Fibroblast of pulmonary artery (primary cell): ENCODE measurements around the gene SLC35F1.

Source experiments
- DNase-seq: peaks from one replicate; pipeline ENCODE4 v3.0.0-alpha.2; 2010; ENCODE audit warnings: low read depth
- H3K4me3 ChIP-seq: replicated peaks from 2 replicates; pipeline ENCODE4 v1.5.1; 2011; ENCODE audit warnings: low read depth, mild to moderate bottlenecking, control low read depth, low read length, moderate library complexity
- TF ChIP-seq, protein P1 (sequence below): IDR thresholded peaks from 2 replicates; pipeline ENCODE4 v1.5.1; 2011; ENCODE audit warnings: mild to moderate bottlenecking, control low read depth, low read length, inconsistent platforms; ENCODE audit errors: missing control alignments

SLC35F1 gene

DNA sequence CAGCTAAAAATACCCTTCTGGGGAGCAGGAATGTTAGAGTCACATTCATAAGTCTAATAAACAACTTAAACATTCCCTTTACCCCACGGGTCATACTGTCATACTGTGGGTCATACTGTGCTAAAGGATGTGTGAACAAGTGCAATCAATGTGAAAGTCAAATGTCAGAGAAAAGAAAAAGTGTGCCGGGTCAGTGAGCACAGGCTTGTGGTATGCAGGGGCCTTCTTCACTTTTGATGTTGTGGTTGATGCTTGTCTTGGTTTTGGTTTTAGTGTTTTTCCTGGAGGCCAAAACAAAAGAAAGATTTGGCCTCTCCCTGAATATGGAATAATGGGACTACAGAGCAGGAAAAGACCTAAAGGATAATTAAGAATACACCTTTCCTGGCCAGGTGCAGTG lies 373.1 kb downstream of the SLC35F1 start:
- no peak overlapping the region for H3K4me3 ChIP-seq
- no peak for DNase-seq
- TF ChIP-seq, protein P1, sequence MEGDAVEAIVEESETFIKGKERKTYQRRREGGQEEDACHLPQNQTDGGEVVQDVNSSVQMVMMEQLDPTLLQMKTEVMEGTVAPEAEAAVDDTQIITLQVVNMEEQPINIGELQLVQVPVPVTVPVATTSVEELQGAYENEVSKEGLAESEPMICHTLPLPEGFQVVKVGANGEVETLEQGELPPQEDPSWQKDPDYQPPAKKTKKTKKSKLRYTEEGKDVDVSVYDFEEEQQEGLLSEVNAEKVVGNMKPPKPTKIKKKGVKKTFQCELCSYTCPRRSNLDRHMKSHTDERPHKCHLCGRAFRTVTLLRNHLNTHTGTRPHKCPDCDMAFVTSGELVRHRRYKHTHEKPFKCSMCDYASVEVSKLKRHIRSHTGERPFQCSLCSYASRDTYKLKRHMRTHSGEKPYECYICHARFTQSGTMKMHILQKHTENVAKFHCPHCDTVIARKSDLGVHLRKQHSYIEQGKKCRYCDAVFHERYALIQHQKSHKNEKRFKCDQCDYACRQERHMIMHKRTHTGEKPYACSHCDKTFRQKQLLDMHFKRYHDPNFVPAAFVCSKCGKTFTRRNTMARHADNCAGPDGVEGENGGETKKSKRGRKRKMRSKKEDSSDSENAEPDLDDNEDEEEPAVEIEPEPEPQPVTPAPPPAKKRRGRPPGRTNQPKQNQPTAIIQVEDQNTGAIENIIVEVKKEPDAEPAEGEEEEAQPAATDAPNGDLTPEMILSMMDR = no peak

DNA sequence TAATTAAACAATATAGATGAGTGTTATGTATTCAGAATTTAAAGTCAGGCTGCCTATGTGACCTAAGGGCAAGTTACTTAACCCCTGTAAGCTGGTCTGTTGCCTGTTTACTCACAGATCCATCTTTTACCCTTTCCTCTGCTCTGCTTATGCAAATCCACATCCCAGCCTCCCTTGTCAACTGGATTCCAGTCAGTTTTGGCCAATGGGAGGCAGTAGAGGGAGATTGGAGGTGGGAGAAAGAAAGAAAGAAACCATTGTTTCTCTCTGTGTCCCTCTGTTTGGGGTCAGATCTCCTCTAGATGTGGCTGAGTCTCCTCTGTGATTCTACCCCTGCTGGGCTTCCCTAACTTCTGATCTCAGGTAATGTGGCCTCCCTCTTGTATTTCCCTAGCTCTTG lies 374.2 kb downstream of the SLC35F1 start:
- DNase-seq = no peak
- TF ChIP-seq, protein P1 = peak; percentile 7
- H3K4me3 ChIP-seq = no peak overlapping the region

DNA sequence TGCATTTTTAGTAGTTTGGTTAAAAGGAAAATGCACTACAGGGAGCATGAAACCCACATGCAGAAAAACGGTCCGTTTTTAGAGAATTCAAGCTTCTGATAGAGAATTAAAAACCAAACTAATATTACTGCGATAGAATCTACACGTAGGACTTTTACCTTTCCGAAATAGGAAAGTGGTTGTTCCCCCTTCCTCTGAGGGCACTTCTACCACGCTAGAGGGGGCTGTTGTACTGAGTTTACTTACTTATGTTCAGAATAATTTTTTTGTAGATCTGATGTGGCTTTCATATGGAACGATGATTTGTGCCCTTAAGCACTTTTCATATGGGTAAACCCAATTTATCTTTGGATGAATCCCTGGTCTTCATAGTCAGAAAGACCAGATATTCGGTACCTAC lies 376.7 kb downstream of the SLC35F1 start:
- TF ChIP-seq, protein P1 = peak; percentile 86
- H3K4me3 ChIP-seq = no peak overlapping the region
- peak; percentile 80 for DNase-seq

DNA sequence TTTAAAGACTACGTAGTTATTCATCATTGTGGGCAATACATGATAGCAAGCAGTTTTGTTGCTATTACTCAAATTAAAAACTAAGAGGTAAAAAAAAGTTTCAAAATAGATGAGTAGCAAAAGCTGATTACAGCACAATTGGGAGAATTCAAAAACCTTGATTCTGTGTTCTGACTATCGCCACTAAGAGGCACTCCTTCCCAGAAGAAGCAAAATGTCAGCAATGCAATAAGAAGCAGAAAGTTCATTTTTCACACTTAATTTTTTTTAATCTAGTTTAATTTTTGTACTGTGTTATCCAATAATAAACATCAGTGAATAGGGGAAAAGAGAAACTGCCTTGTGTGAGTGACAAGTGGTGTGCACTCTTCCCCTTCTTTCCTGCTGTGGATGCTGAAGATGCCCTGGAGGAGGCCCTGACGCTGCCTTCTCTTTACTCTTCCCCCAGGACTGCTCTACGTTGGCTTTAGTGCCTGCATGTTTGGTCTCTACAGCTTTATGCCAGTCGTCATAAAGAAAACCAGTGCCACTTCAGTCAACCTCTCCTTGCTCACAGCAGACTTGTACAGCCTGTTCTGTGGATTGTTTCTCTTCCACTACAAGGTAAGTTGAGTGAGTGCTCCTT lies 377.8 kb downstream of the SLC35F1 start:
- peak; percentile 51 for DNase-seq
- no peak overlapping the region for H3K4me3 ChIP-seq
- TF ChIP-seq, protein P1 = peak; percentile 66

DNA sequence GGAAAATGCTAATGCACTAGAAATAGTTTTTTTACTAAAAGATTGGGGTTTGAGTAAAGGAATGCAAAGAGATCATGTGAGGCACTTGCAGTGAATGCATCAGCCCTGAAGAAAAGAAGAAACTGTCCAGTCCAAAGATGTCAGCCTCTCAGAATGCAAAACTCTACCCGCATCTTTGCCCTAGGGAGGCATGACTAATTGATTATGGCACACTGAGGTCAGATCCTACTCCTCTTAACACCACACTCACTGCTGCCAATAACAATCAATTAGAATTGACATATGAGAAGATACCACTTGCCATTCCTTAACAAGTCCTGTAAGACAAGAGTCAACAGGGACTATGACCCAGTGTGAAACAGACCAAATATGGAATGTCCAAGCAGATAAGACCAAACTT lies 378.7 kb downstream of the SLC35F1 start:
- H3K4me3 ChIP-seq = no peak overlapping the region
- DNase-seq = no peak
- TF ChIP-seq, protein P1 = no peak

DNA sequence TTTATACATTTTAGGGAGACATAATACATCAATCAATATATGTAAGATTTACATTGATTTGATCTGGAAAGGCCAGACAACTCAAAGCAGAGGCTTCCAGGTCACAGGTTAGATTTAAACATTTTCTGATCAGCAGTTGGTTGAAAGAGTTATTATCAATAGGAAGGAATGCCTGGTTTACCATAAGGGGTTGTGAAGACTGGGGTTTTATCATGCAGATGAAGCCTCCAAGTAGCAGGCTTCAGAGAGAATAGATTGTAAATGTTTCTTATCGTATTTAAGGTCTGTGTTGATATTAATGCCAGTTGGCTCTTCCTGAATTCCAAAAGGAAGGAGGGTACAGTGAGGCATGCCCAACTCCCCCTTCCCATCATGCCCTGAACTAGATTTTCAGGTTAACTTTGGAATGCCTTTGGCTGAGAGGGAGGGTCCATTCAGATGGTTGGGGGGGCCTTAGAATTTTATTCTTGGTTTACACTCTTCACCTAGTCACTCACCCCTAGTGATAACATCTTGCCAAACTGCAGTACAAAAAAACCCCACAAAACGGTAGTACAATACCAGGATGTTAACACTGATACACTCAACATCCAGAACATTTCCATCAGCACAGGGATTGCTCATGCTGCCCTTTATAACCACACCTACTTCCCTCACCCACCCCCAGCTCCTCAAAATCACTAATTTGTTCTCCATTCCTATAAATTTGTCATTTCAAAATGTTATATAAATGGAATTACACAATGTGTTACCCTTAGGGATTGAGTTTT lies 381.5 kb downstream of the SLC35F1 start:
- no peak overlapping the region for H3K4me3 ChIP-seq
- TF ChIP-seq, protein P1 = peak; percentile 30
- DNase-seq = peak; percentile 35
